HG02610 (cell line): ENCODE measurements around the gene VIPR2.
"Not testable (repeated sequence)": the region's sequence is repeated elsewhere in the genome, so short reads cannot be mapped to it uniquely, and the experiment has no call there.

Source experiments
- ATAC-seq: cut with Tn5 transposase; IDR thresholded peaks from one replicate; pipeline ENCODE4 v1.9.1; 2021; ENCODE audit warnings: mild to moderate bottlenecking, moderate library complexity; ENCODE audit not compliant: unreplicated experiment

VIPR2 gene

GRCh38 chr7:159144758-159145489 lies at the start of gene VIPR2:
TSS of gene VIPR2 (minus strand) at chr7:159144867. CDS start at chr7:159144771, 96 bp downstream.
- ATAC-seq, result no peak

- ATAC-seq, result no peak
These were observed 49.0 kb upstream of the VIPR2 start for GRCh38 chr7:159193543-159194090.

- ATAC-seq, result no peak
These were observed 48.2 kb upstream of the VIPR2 start for GRCh38 chr7:159192725-159193453.

- ATAC-seq, result no peak
These were observed 47.3 kb upstream of the VIPR2 start for GRCh38 chr7:159192013-159192412.

GRCh38 chr7:159191236-159191635 lies 46.6 kb upstream of the VIPR2 start:
- no peak for ATAC-seq

- no peak for ATAC-seq
These were observed 43.3 kb upstream of the VIPR2 start for GRCh38 chr7:159188011-159188410.

GRCh38 chr7:159179241-159179640 lies 34.6 kb upstream of the VIPR2 start:
- no peak for ATAC-seq

GRCh38 chr7:159177284-159177953 lies 32.8 kb upstream of the VIPR2 start:
- no peak for ATAC-seq

GRCh38 chr7:159175792-159176191 lies 31.1 kb upstream of the VIPR2 start:
- ATAC-seq, result no peak

GRCh38 chr7:159175100-159175499 lies 30.4 kb upstream of the VIPR2 start:
- not testable (repeated sequence) for ATAC-seq

GRCh38 chr7:159172400-159172799 lies 27.7 kb upstream of the VIPR2 start:
- ATAC-seq, result no peak

GRCh38 chr7:159169391-159169790 lies 24.7 kb upstream of the VIPR2 start:
- ATAC-seq, result no peak

- no peak for ATAC-seq
These were observed 22.5 kb upstream of the VIPR2 start for GRCh38 chr7:159167139-159167538.

GRCh38 chr7:159166530-159166929 lies 21.9 kb upstream of the VIPR2 start:
- no peak for ATAC-seq

GRCh38 chr7:159165352-159165751 lies 20.7 kb upstream of the VIPR2 start:
- ATAC-seq, result no peak

GRCh38 chr7:159163703-159164301 lies 19.1 kb upstream of the VIPR2 start:
- not testable (repeated sequence) for ATAC-seq

- ATAC-seq, result not testable (repeated sequence)
These were observed 17.5 kb upstream of the VIPR2 start for GRCh38 chr7:159162050-159162626.

GRCh38 chr7:159160450-159160849 lies 15.8 kb upstream of the VIPR2 start:
- no peak for ATAC-seq

- ATAC-seq, result no peak
These were observed 15.1 kb upstream of the VIPR2 start for GRCh38 chr7:159159731-159160130.

GRCh38 chr7:159158888-159159405 lies 14.3 kb upstream of the VIPR2 start:
- ATAC-seq, result no peak
